Upper lobe of right lung (tissue), 1 donor: ENCODE measurements around the gene ATG7. TPM values are rescaled to one million over a fixed set of nuclear protein-coding genes. Genes with fewer than 3 reads are reported as not detected.
"Not testable (repeated sequence)": the region's sequence is repeated elsewhere in the genome, so short reads cannot be mapped to it uniquely, and the experiment has no call there.

Experiments
- ATAC-seq: fragments of 200-7000 bp; cut with Tn5 transposase; one replicate; pipeline ENCODE4 v1.9.1; 2020; ENCODE audit warnings: mild to moderate bottlenecking, moderate library complexity
- DNase-seq: peaks from one replicate; pipeline ENCODE4 v3.0.0-alpha.2; 2020
- H3K27ac ChIP-seq: fragments of 200-600 bp; one replicate; pipeline ENCODE4 v1.8.0; 2022
- H3K27me3 ChIP-seq: fragments of 200-600 bp; one replicate; pipeline ENCODE4 v1.8.0; 2022; ENCODE audit warnings: mild to moderate bottlenecking
- H3K36me3 ChIP-seq: fragments of 200-600 bp; one replicate; pipeline ENCODE4 v1.8.0; 2022
- H3K4me1 ChIP-seq: fragments of 200-600 bp; one replicate; pipeline ENCODE4 v1.8.0; 2022
- H3K4me3 ChIP-seq: fragments of 200-600 bp; one replicate; pipeline ENCODE4 v1.8.0; 2022; ENCODE audit warnings: mild to moderate bottlenecking
- H3K9me3 ChIP-seq: fragments of 200-600 bp; one replicate; pipeline ENCODE4 v1.8.0; 2022
- CTCF ChIP-seq: fragments of 200-600 bp; IDR thresholded peaks from one replicate; pipeline ENCODE4 v1.8.0; 2022; ENCODE audit warnings: antibody characterized with exemption
- intact Hi-C: fragments of 100-400 bp; cut with DNase I; formaldehyde crosslinking; loops from one replicate; pipeline ENCODE4 v1.11.0; 2022
- total RNA-seq: library from RNA; stranded (reverse); fragmentation: NEBNext Ultra II Directional; extraction: Animal tissue kit (Norgen Biotek cat#: 25700); gene quantifications from one replicate; pipeline ENCODE4 v1.2.1, GENCODE V29; 2021
- donor health status: DM: no; HTN: yes; CAD: no; lungs with severe emphysema.

The ATG7 gene
- total RNA-seq, 1 donor from 2014 or later: 49.9 TPM

GRCh38 chr3:11510001-11510340 is 237.8 kb downstream of the ATG7 start:
- no peak for DNase-seq
- no peak for TF ChIP-seq CTCF
- H3K9me3 ChIP-seq: no peaks in the 10 kb centered on the region
- no peaks in the 10 kb centered on the region for H3K27me3 ChIP-seq
- peaks cover 45% of the 10 kb centered on the region for H3K4me1 ChIP-seq
- H3K36me3 ChIP-seq: no peaks in the 10 kb centered on the region
- peak overlapping the region; percentile 47 for H3K27ac ChIP-seq
- no peak overlapping the region for H3K4me3 ChIP-seq
- no peak for ATAC-seq
- intact Hi-C loops: no loop called here

- peaks cover 46% of the 10 kb centered on the region for H3K4me1 ChIP-seq
- no peak for TF ChIP-seq CTCF
These were observed 238.2 kb downstream of the ATG7 start for GRCh38 chr3:11510356-11510755.

GRCh38 chr3:11511606-11512005 is 239.4 kb downstream of the ATG7 start:
- H3K4me1 ChIP-seq: peaks cover 46% of the 10 kb centered on the region
- H3K27me3 ChIP-seq, ATAC-seq, H3K36me3 ChIP-seq, H3K27ac ChIP-seq, H3K4me3 ChIP-seq, DNase-seq, H3K9me3 ChIP-seq, intact Hi-C loops: not testable (repeated sequence)

More at GRCh38 chr3:11510356-11510755, 238.2 kb downstream of the ATG7 start:
- Histone ChIP-seq H3K27ac (no peak overlapping the region), H3K4me3 (no peak overlapping the region), H3K27me3 (no peaks in the 10 kb centered on the region), H3K9me3 (no peaks in the 10 kb centered on the region), H3K36me3 (no peaks in the 10 kb centered on the region)
- ATAC-seq (no peak), DNase-seq (no peak)
- intact Hi-C loops: no loop called here

GRCh38 chr3:11513125-11513816 is 241.1 kb downstream of the ATG7 start:
- Histone ChIP-seq H3K4me1 (peaks cover 37% of the 10 kb centered on the region), H3K27ac (peak overlapping the region; percentile 52)
- ATAC-seq, intact Hi-C loops, H3K36me3 ChIP-seq, H3K9me3 ChIP-seq, H3K27me3 ChIP-seq, DNase-seq, H3K4me3 ChIP-seq: not testable (repeated sequence)

GRCh38 chr3:11513817-11514135 is 241.6 kb downstream of the ATG7 start:
- Histone ChIP-seq H3K4me3 (no peak overlapping the region), H3K27me3 (no peaks in the 10 kb centered on the region), H3K27ac (peak overlapping the region; percentile 52), H3K9me3 (no peaks in the 10 kb centered on the region), H3K4me1 (peaks cover 32% of the 10 kb centered on the region), H3K36me3 (no peaks in the 10 kb centered on the region)
- DNase-seq (no peak), ATAC-seq (no peak)
- intact Hi-C loops: no loop called here
- TF ChIP-seq CTCF: no peak

GRCh38 chr3:11514191-11514821 is 242.1 kb downstream of the ATG7 start:
- ATAC-seq (peak; percentile 89), DNase-seq (no peak)
- Histone ChIP-seq H3K9me3 (no peaks in the 10 kb centered on the region), H3K27ac (peak overlapping the region; percentile 63), H3K27me3 (no peaks in the 10 kb centered on the region), H3K4me3 (no peak overlapping the region), H3K4me1 (peaks cover 27% of the 10 kb centered on the region), H3K36me3 (no peaks in the 10 kb centered on the region)
- intact Hi-C loops: no loop called here
- TF ChIP-seq CTCF: no peak
